Measurements from ENCODE around the gene NWD2. TPM values are rescaled to one million over a fixed set of nuclear protein-coding genes. Genes with fewer than 3 reads are reported as not detected.

Gene NWD2
- not detected in 5 replicates for total RNA-seq (2022; extraction: Qiagen RNA extraction; ENCODE audit: low read depth)

GRCh38 chr4:37244583-37245390 lies at the start of gene NWD2:
TSS of gene NWD2 (plus strand) at chr4:37244743. CDS start at chr4:37245068, 325 bp downstream.

